Skeletal muscle tissue (tissue), 4 donors: Measurements from ENCODE around the gene BMPER. TPM values are rescaled to one million over a fixed set of nuclear protein-coding genes. Genes with fewer than 3 reads are reported as not detected.

Experiments
- H3K27ac ChIP-seq: one replicate; pipeline ENCODE4 v1.7.0; 2013; ENCODE audit warnings: mild to moderate bottlenecking, low read depth, low read length, inconsistent platforms
- H3K27me3 ChIP-seq, 3 donors: one replicate each; pipeline ENCODE4 v1.7.0; 2013; ENCODE audit warnings: low read length in 3 of 3; ENCODE audit not compliant: control insufficient read depth in 3 of 3, insufficient read depth in 3 of 3
- H3K36me3 ChIP-seq, 3 donors: one replicate each; pipeline ENCODE4 v1.7.0; 2013; ENCODE audit warnings: low read length in 3 of 3; ENCODE audit not compliant: control insufficient read depth in 3 of 3, insufficient read depth in 3 of 3
- H3K4me1 ChIP-seq, 3 donors: one replicate each; pipeline ENCODE4 v1.7.0; 2013; ENCODE audit warnings: low read length in 3 of 3, mild to moderate bottlenecking in 3 of 3; ENCODE audit not compliant: control insufficient read depth in 3 of 3, insufficient read depth in 3 of 3
- H3K4me3 ChIP-seq, 3 donors: one replicate each; pipeline ENCODE4 v1.7.0; 2013; ENCODE audit warnings: low read length in 3 of 3
- H3K9ac ChIP-seq, 3 donors: one replicate each; pipeline ENCODE4 v1.7.0; 2013; ENCODE audit warnings: low read length in 3 of 3, mild to moderate bottlenecking in 3 of 3, moderate library complexity in 2 of 3, low read depth in 1 of 3
- H3K9me3 ChIP-seq, 3 donors: one replicate each; pipeline ENCODE4 v1.7.0; 2013; ENCODE audit warnings: low read length in 3 of 3; ENCODE audit not compliant: control insufficient read depth in 3 of 3
- total RNA-seq: library from RNA; depleted of rRNA; stranded (reverse); fragments of >200 nt; gene quantifications from one replicate; pipeline ENCODE4 v1.2.3, GENCODE V29; 2014
- donor health status: Osteomylitis.

The BMPER gene
- total RNA-seq, 1 donor from 2014 or later = 9.4 TPM

DNA sequence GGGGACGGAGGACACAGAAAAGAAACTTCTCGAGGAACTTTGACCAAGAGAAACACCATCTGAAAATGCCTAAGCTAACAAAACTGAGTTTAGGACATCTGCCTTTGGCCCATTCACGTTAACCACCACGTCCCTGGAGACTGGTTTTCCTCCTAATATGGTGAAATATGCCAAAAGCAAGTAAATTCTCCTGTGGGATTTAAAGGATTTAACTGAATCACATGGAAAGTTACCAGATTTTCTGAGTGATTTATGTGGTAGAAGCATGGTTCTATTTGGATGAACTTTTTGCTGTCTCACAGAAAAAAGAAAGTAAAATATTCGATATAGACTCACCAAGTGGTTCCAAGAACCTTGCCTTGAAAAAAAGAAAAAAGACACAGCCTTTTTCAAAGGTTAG, 30.4 kb upstream of the BMPER start:
- Histone ChIP-seq H3K4me3 (no peak overlapping the region), H3K27me3 (no peaks in the 10 kb centered on the region), H3K9me3 (no peaks in the 10 kb centered on the region), H3K36me3 (no peaks in the 10 kb centered on the region), H3K27ac (no peak overlapping the region), H3K4me1 (no peaks in the 10 kb centered on the region), H3K9ac (no peak overlapping the region)

DNA sequence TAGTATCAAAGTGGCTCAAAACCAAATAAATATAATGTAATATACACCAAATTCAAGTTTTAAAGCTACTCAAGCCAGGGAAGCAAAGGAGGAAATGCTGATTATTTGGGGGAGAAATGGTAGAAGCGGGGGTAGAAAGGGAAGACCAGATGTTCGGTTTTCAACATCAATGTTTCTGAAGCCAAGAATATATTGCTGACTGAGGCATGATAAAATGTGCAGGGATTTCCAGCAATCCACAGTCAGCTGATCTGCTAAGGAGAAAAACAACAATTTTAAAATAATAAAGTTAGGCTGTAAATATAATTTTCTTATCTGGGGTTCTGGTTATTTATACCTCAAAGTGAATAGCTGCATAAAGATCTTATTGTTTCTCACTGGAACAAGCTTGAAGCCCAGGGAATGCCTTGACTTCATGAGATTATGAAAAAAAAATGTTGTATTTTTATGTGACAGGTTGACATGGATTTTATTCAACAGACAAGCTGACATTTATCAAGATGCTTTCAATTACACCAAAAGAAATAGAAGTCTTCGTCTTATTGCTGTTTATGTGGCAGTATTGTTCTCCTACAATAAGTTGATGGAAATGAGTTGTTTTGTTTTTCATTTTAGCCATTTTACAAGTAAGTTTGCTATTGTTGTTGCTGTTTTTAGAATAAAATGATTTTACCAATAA, 28.6 kb upstream of the BMPER start:
- Histone ChIP-seq H3K36me3 (no peaks in the 10 kb centered on the region), H3K9ac (no peak overlapping the region), H3K4me1 (peaks cover 0 to under 1% (median 0%) of the 10 kb centered on the region in 3 donors), H3K27ac (no peak overlapping the region), H3K4me3 (no peak overlapping the region), H3K27me3 (no peaks in the 10 kb centered on the region), H3K9me3 (no peaks in the 10 kb centered on the region)

DNA sequence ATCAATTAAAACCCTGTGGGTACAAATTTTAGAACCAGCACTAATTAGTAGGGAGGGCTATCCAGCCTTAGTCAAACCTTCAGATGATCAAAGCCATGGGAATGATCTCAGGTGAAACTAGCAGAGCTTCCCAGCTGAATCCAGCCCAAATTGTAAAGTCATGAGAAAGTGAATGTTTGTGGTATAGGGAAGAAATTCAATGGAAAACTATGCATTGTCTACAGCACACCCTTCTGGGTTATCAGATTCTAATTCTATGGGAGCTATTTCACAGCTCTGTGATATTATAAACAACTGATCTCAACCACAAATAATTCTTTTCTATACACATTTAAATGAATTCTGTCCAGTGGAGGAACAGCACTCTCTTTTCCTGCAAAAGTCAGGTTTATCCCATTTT, 24.6 kb upstream of the BMPER start:
- Histone ChIP-seq H3K9ac (no peak overlapping the region), H3K4me3 (no peak overlapping the region)

DNA sequence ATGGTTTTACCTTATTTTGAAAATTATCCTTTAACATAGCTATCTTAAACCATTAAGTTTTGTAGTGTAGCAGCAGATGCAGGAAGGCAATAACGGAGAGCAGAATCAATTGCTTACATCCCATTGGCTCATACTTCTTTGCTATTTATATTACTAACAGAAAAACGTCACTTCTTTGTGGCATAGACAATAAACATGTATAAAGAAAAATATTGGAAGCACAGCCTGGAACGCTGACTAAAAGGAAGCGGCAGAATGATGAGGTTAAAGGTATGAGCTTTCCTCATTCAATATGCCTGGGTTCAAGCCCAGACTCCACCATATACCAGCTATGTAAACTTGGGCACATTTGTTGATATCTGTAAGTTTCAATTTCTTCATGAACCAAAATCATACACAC, 24.0 kb upstream of the BMPER start:
- Histone ChIP-seq H3K4me3 (no peak overlapping the region), H3K27me3 (no peaks in the 10 kb centered on the region), H3K9me3 (no peaks in the 10 kb centered on the region), H3K27ac (no peak overlapping the region), H3K4me1 (peaks cover 0 to 3% (median 2%) of the 10 kb centered on the region in 3 donors), H3K9ac (no peak overlapping the region), H3K36me3 (no peaks in the 10 kb centered on the region)

More for the DNA sequence above, 24.6 kb upstream of the BMPER start:
- Histone ChIP-seq H3K4me1 (peaks cover 0 to 3% (median 2%) of the 10 kb centered on the region in 3 donors), H3K27me3 (no peaks in the 10 kb centered on the region), H3K27ac (no peak overlapping the region), H3K9me3 (no peaks in the 10 kb centered on the region), H3K36me3 (no peaks in the 10 kb centered on the region)

DNA sequence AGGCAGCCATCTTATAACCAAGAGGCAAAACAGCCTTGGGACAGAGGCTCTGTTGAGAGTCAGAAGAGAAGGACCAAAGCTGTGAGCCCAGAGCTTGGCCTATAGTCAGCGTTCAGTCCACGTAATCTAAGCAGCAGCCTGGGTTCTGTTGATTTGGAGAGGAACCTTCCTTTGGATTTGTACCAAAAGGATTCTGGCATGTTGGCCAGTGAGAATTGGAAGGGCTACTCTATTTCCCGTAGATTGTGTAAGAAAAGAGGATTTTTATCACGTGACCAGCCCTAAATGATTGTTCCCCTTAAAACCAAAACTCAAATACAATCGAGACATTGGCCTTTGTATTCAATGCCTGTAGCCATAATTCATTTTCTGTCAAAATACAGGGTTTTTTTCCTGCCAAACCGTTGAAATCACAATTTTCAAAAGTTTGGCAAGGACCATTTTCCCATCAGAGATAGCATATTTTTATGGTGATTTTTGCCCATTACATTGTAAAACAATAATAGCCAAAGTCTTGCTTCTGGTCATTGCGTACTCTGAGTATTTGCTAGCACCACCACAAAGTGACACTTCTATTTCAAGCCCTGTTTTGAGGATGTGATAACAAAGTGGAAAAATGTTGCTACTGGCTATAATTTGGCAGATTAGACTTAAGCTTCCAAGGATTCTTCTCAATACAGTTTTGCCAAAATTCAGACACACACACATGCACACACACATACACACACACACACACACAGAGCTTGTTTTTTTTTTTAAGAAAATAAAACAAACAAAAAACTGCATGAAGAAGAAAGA, 23.1 kb upstream of the BMPER start:
- no peak overlapping the region for H3K9ac ChIP-seq
- H3K4me1 ChIP-seq = peaks cover 0 to 3% (median 2%) of the 10 kb centered on the region in 3 donors
- H3K27ac ChIP-seq = no peak overlapping the region
- H3K4me3 ChIP-seq = no peak overlapping the region
- no peaks in the 10 kb centered on the region for H3K36me3 ChIP-seq
- no peaks in the 10 kb centered on the region for H3K9me3 ChIP-seq
- H3K27me3 ChIP-seq = no peaks in the 10 kb centered on the region

DNA sequence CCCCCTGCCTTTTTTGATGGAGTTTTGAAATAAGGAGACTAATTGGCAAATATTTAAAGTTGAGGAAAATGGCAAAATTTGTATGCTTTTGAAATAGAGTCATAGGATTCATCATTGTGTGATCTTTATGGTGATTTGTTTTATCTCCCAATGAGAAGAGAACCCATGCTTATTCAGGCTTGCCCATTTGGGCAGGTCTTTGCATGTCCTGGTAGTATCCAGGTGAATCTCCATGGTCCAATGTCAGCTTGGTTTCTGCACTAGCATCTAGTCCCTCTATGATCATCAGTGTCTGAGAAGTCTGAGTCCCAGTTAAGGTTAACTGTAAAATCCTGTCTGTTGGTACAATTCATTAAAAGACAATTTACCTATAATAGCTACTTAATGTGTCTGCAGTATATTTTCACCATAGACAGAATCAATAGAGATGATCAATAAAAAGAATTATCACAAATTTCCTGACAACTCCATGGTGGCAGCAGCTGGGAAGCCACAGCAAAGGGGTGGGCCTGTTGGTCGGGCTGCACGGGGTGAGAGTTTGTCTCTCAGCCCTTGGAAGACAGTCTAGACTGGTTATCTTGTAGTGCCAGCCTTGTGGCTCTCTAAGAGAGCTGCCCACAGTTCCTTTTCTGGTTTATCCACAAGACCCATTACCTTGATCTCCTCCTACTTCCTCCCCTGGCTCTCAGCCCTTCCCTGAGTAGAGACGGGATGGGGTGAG, 22.2 kb upstream of the BMPER start:
- H3K27me3 ChIP-seq = no peaks in the 10 kb centered on the region
- H3K4me1 ChIP-seq = peaks cover 0 to 3% (median 2%) of the 10 kb centered on the region in 3 donors
- no peak overlapping the region for H3K9ac ChIP-seq
- no peak overlapping the region for H3K27ac ChIP-seq
- no peaks in the 10 kb centered on the region for H3K36me3 ChIP-seq
- H3K9me3 ChIP-seq = no peaks in the 10 kb centered on the region
- no peak overlapping the region for H3K4me3 ChIP-seq

DNA sequence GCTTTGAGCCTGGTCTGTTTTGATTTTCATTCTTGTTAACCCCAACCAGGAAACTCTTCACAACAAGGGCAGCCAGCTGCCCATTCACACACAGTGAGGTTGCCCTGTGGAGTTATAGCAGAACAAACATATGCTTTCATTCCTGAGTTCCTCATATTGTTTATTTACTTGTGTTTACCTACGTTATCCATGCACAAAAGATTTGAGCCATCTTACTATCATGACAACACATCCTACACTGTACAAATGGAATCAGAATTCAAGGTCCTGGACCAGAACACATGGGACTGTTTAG, 21.7 kb upstream of the BMPER start:
- no peak overlapping the region for H3K27ac ChIP-seq
- H3K4me1 ChIP-seq = peaks cover 0 to 3% (median 2%) of the 10 kb centered on the region in 3 donors
- H3K36me3 ChIP-seq = no peaks in the 10 kb centered on the region
- no peak overlapping the region for H3K9ac ChIP-seq
- no peak overlapping the region for H3K4me3 ChIP-seq
- no peaks in the 10 kb centered on the region for H3K9me3 ChIP-seq
- no peaks in the 10 kb centered on the region for H3K27me3 ChIP-seq

DNA sequence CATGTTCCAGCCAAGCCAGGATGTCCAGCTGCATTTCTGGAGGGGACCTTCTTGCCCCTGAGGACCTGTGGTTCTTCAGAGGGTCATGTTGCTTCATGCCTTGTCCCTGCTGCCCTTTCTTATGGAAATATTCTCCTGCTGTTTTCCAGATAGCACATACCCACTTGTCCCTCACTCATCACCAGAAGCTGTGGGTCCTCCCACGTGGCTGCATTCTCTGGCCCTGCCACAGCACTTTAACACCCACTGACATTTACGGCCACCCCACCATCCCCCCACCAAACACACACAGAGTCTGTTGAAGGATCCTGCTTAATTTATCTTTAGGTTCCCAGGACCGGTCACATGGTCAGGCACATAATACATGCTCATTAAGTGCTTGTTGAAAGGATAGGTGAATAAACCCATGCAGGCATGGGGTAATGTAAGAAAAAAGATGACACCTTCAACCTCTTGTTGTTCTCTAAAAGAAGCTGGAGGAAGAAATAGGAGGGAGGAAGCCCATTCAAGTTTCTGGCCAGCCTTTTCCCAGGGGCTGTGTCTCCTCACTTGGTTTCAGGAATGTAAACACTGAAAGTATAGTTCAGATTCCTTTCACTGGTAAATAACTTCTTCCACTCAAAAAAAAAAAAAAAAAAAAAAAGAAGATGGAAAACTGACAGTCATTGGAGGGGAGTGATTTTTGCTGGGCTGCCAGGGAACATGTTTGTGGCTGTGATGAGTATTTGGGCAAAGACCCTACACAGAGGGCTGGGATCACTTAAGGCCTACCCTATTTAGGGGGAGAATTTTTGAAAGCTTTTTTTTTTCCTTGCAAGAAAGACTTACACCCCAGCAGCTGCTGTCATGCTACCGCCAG, 19.8 kb upstream of the BMPER start:
- no peaks in the 10 kb centered on the region for H3K27me3 ChIP-seq
- H3K9ac ChIP-seq = no peak overlapping the region
- peaks cover 0 to 3% (median 2%) of the 10 kb centered on the region in 3 donors for H3K4me1 ChIP-seq
- no peaks in the 10 kb centered on the region for H3K36me3 ChIP-seq
- no peak overlapping the region for H3K27ac ChIP-seq
- no peak overlapping the region for H3K4me3 ChIP-seq
- H3K9me3 ChIP-seq = no peaks in the 10 kb centered on the region

DNA sequence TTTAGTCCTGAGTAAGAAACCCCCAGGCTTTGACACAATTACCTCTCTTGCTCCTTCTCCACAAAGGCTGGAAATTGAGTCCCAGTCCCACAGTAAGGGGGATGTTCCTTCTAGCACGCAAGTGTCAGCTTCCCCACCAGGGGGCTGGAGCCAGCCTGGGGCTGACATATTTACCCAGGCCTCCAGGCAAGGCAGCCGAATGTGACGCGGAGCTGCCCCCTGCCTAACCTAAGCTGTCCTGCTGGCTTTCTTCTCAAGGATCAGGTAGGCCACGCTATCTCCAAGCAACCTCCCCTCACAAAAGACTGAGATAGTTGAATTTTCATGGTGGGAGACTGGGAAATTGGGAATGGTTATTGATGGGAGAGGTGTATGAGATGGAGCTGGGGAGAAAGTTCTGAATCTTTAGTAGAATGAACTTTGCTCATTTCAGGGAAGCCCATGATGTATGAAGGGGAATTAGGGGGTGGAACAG, 19.2 kb upstream of the BMPER start:
- H3K9ac ChIP-seq = no peak overlapping the region
- H3K36me3 ChIP-seq = no peaks in the 10 kb centered on the region
- no peaks in the 10 kb centered on the region for H3K9me3 ChIP-seq
- no peaks in the 10 kb centered on the region for H3K27me3 ChIP-seq
- no peak overlapping the region for H3K27ac ChIP-seq
- H3K4me3 ChIP-seq = no peak overlapping the region
- H3K4me1 ChIP-seq = peaks cover 0 to 3% (median 2%) of the 10 kb centered on the region in 3 donors
